Measurements from ENCODE around the gene MAPK8IP3.
"Not testable (repeated sequence)": the region's sequence is repeated elsewhere in the genome, so short reads cannot be mapped to it uniquely, and the experiment has no call there.

The MAPK8IP3 gene

DNA sequence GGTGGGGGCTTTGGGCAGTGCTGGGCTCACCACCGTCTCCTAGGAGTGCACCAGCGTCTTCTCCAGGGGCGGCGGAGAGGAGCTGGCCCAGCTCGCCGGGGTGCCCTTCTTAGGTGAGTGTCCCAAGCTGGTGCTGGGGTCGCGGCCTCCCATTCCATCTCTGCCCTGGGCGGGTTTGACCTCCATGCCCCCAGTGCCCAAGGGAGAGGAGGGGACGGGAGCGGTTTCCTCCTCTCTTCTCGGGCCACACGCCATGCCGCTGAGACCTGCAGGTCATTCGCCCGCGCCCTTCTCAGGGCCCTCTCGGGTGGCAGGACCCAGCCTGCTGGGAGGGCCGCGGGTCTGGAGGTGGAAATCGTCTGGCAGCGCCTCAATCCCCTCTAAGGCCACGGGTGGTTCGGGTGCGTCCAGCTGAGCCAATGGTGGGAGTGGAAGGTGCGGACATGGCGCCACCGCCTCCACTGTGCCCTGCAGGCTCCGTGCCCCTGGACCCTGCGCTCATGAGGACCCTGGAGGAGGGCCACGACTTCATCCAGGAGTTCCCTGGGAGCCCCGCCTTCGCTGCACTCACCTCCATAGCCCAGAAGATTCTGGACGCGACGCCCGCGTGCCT lies 82.2 kb downstream of the MAPK8IP3 start:
- DNase-seq: no peak

- no peak for DNase-seq
Observed at GRCh38 chr16:1788708-1789100, 82.7 kb downstream of the MAPK8IP3 start.

DNA sequence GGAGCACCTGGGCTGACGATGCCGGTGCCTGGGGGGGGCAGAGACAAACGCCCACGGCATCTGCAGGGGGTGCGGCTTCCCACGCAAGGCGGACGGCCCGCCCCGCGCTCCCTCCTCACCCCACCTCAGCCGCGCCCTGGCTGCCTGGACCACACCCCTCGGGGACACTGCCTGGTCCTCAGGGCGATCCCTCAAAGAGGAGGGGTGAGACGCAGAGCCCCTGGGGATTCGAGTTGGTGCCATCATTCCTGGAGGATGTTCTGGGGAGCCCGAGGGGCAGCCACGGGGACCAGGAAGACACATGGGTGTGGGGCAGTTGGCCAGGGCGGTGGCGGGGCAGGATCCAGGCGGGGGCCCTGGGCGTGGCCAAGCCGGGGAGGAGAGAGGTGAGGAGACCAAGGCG lies 83.6 kb downstream of the MAPK8IP3 start:
- DNase-seq: no peak

GRCh38 chr16:1790261-1790610 lies 84.2 kb downstream of the MAPK8IP3 start:
- DNase-seq: no peak

- DNase-seq: no peak
Observed at GRCh38 chr16:1790611-1791255, 84.7 kb downstream of the MAPK8IP3 start.

DNA sequence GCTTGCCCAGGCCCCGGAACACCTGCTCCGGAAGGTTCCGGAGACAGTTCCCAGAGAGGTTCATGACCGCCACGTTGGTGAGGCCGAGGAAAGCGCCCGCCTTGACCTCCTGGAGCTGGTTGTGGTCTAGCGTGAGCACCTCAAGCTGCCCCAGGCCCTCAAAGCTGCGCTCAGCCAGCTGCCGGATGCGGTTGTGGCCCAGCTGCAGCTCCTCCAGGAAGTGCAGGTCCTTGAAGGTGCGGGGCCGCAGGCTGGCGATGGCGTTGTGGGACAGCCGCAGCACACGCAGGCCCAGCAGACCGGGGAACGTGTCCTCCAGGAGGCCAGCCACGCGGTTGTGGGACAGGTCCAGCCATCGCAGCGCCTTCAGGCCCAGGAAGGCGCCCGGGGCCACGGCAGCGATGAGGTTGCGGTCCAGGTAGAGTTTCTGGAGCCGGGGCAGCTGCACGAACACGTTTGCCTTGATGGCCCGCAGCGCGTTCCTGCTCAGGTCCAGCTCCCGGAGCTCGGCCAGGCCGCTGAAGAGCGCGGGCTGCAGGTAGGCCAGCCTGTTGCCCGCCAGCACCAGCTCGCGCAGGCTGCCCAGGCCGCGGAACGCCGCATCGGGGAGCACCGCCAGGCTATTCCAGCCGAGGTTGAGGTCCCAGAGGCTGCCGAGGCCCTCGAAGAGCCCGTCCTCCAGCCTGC lies 85.4 kb downstream of the MAPK8IP3 start:
- DNase-seq: no peak

DNA sequence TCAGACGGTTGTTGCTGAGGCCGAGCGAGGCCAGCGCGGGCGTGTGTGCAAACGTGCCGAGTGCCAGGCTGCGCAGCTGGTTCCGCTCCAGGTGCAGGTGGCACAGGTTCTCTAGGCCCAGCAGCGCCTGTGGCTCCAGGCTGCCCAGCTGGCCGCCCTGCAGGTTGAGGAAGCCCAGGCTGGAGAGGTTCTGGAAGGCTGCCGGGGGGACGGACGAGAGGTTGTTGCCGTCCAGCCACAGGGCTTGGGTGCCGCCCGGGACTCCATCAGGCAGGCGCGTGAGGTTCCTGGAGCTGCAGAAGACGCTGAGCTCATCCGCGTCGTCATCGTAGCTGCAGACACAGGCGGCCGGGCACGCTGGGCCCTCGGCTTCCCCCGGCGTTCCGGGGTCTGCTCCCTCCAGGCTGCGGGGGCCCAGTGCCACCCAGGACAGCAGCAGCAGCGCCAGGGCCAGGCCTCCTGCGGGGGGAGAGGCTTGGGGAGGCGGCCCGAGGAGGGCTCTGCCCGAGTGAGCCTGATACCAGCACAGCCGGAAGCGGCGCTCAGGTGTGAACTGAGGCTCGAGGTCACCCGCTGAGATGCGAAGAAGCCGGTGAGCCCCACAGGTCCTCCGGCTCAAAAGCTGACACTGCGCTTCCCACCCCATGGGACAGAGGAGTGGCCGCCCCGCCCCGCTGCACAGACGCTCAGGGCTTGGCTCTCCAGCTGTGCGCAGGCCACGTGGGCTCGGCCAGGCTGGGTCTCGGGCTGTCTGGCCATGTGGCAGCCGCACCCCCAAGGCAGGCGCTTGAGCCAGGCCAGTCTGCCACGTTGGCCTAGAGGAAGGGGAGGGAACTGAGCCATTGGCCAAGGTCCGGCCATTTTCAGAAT lies 86.2 kb downstream of the MAPK8IP3 start:
- no peak for DNase-seq

- DNase-seq: no peak
Observed at GRCh38 chr16:1792836-1793577, 87.0 kb downstream of the MAPK8IP3 start.

DNA sequence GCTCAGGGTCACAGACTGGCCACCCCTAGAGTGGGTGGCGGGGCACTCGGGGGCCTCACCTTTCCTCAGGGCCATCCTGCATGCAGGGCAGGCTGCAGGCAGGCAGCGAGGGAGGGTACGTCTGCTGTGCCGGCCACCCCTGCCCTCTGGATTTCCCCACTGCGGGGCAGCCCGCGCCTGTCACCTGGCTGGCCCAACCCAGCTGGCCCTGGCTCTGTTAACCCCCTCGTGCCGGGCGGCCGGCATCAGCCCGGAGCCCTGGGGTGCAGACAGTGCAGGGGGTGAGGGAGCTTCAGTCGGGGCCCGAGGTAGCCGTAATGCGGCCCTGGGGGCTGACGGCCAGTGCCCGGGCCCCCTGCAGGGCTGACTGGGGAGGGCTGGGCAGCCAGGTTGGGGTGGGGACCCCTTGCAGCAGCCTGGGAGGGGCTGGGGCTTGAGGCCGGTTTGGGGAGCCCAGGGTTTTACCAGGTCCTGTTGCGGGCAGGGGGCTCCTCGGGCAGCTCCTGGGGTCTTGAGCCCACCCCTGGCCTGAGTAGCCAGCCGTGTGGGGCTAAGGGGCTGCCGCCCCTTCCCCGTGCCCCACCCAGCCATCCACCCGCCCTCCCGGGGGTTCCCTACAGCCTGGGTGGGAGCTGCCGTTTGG lies 87.7 kb downstream of the MAPK8IP3 start, which contains the start of gene IGFALS:
TSS of gene IGFALS (minus strand) at position 128 of the 643 bp plus-strand sequence. CDS start at position 75, 53 bp downstream.
- DNase-seq: no peak

GRCh38 chr16:1794221-1794871 lies 88.4 kb downstream of the MAPK8IP3 start:
- DNase-seq: no peak

GRCh38 chr16:1794908-1795666 lies 89.1 kb downstream of the MAPK8IP3 start:
- DNase-seq: no peak

GRCh38 chr16:1799263-1799662 lies 93.3 kb downstream of the MAPK8IP3 start:
- not testable (repeated sequence) for DNase-seq

DNA sequence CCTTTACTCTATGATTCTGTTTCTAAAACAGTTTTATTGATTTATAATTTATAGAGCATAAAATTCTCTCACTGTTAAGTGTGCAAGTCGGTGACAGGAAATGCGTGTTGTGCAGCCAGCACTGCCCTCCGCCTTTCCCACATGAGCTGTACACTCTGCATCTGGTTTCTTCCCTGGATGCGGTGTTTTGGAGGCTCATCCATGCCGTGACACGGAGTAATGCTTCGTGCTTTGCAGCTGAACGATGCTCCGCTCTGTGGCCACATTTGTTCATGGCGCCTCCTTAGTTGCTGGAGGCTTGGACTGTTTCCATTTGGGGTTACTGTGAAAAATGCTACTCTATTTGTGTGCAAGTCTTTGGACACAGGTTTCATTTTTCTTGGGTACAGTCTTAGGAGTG lies 94.7 kb downstream of the MAPK8IP3 start:
- DNase-seq: no peak

GRCh38 chr16:1807626-1808025 lies 101.6 kb downstream of the MAPK8IP3 start:
- DNase-seq: no peak

- no peak for DNase-seq
Observed at GRCh38 chr16:1808691-1809090, 102.7 kb downstream of the MAPK8IP3 start.

GRCh38 chr16:1809281-1809801 lies 103.3 kb downstream of the MAPK8IP3 start:
- no peak for DNase-seq

GRCh38 chr16:1810106-1810505 lies 104.1 kb downstream of the MAPK8IP3 start:
- DNase-seq: no peak

GRCh38 chr16:1810536-1810935 lies 104.5 kb downstream of the MAPK8IP3 start:
- no peak for DNase-seq

- peak; percentile 32 for DNase-seq
Observed at GRCh38 chr16:1812732-1813163, 106.8 kb downstream of the MAPK8IP3 start.

- no peak for DNase-seq
Observed at GRCh38 chr16:1815461-1815860, 109.5 kb downstream of the MAPK8IP3 start.

Measured in kidney glomerular epithelial cell (primary cell).